ENCODE results near the gene ZBTB9.

Gene ZBTB9

GRCh38 chr6:33450434-33450833 lies 3.9 kb upstream of the ZBTB9 start:
- TF ChIP-seq, protein P1, sequence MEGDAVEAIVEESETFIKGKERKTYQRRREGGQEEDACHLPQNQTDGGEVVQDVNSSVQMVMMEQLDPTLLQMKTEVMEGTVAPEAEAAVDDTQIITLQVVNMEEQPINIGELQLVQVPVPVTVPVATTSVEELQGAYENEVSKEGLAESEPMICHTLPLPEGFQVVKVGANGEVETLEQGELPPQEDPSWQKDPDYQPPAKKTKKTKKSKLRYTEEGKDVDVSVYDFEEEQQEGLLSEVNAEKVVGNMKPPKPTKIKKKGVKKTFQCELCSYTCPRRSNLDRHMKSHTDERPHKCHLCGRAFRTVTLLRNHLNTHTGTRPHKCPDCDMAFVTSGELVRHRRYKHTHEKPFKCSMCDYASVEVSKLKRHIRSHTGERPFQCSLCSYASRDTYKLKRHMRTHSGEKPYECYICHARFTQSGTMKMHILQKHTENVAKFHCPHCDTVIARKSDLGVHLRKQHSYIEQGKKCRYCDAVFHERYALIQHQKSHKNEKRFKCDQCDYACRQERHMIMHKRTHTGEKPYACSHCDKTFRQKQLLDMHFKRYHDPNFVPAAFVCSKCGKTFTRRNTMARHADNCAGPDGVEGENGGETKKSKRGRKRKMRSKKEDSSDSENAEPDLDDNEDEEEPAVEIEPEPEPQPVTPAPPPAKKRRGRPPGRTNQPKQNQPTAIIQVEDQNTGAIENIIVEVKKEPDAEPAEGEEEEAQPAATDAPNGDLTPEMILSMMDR (IDR thresholded peaks at IDR 0.05; ENCODE audit: low read depth, low read length, missing control alignments), result no peak
- no peak for DNase-seq (ENCODE audit: extremely low read depth, low read depth)
- H3K4me3 ChIP-seq (replicated peaks; ENCODE audit: low read depth, low read length), result no peak overlapping the region

GRCh38 chr6:33451606-33452005 lies 2.8 kb upstream of the ZBTB9 start:
- H3K4me3 ChIP-seq (replicated peaks; ENCODE audit: low read depth, low read length), result no peak overlapping the region
- TF ChIP-seq, protein P1 (IDR thresholded peaks at IDR 0.05; ENCODE audit: low read depth, low read length, missing control alignments), result no peak
- DNase-seq (ENCODE audit: extremely low read depth, low read depth), result no peak

GRCh38 chr6:33452496-33452895 lies 1.9 kb upstream of the ZBTB9 start:
- no peak overlapping the region for H3K4me3 ChIP-seq (replicated peaks; ENCODE audit: low read depth, low read length)
- TF ChIP-seq, protein P1 (IDR thresholded peaks at IDR 0.05; ENCODE audit: low read depth, low read length, missing control alignments), result no peak
- no peak for DNase-seq (ENCODE audit: extremely low read depth, low read depth)

- peak overlapping the region; percentile 90 for H3K4me3 ChIP-seq (replicated peaks; ENCODE audit: low read depth, low read length)
- DNase-seq (ENCODE audit: extremely low read depth, low read depth), result no peak
- TF ChIP-seq, protein P1 (IDR thresholded peaks at IDR 0.05; ENCODE audit: low read depth, low read length, missing control alignments), result no peak
Measured at GRCh38 chr6:33453393-33454008, 875 bp upstream of the ZBTB9 start.

GRCh38 chr6:33455051-33455450 lies 675 bp downstream of the ZBTB9 start:
- TF ChIP-seq, protein P1 (IDR thresholded peaks at IDR 0.05; ENCODE audit: low read depth, low read length, missing control alignments), result no peak
- peak overlapping the region; percentile 90 for H3K4me3 ChIP-seq (replicated peaks; ENCODE audit: low read depth, low read length)
- DNase-seq (ENCODE audit: extremely low read depth, low read depth), result no peak

- no peak overlapping the region for H3K4me3 ChIP-seq (replicated peaks; ENCODE audit: low read depth, low read length)
- TF ChIP-seq, protein P1 (IDR thresholded peaks at IDR 0.05; ENCODE audit: low read depth, low read length, missing control alignments), result no peak
- DNase-seq (ENCODE audit: extremely low read depth, low read depth), result no peak
Measured at GRCh38 chr6:33456156-33456555, 1.8 kb downstream of the ZBTB9 start.

DNA sequence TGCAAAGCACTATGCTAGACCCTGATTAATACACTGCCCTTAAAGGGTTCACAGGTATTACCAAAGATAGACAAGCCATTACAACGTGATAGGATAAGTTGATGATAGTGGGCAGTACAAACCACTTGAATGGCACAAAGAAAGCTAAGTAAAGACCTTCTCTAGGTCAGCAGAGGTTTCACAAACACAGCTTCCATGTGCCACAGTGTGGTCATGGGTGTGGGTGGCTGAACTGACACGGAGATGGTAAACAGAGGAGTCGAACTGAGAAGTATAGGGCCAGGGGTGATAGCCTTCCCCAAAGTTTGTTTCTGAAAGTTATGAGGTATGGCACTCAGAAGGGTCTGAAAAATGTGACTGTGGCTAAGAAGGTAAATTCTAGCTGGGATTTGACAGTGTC lies 4.3 kb downstream of the ZBTB9 start:
- TF ChIP-seq, protein P1 (IDR thresholded peaks at IDR 0.05; ENCODE audit: low read depth, low read length, missing control alignments), result no peak
- H3K4me3 ChIP-seq (replicated peaks; ENCODE audit: low read depth, low read length), result no peak overlapping the region
- no peak for DNase-seq (ENCODE audit: extremely low read depth, low read depth)

Data from HFF-Myc (cell line).